ENCODE results near the gene MACROD2. TPM values are rescaled to one million over a fixed set of nuclear protein-coding genes. Genes with fewer than 3 reads are reported as not detected.

MACROD2 gene
- polyA plus RNA-seq, 1 donor: 5.4 TPM

- DNase-seq: no peak
- Histone ChIP-seq H3K27me3 (ENCODE audit: control insufficient read depth, insufficient read depth, low read length) (no peaks in the 10 kb centered on the region), H3K4me1 (ENCODE audit: control insufficient read depth, insufficient read depth, low read length) (no peaks in the 10 kb centered on the region), H3K4me3 (ENCODE audit: low read length) (no peak overlapping the region), H3K36me3 (ENCODE audit: control insufficient read depth, insufficient read depth, low read length) (no peaks in the 10 kb centered on the region), H3K27ac (ENCODE audit: low read length) (no peak overlapping the region), H3K9me3 (ENCODE audit: control insufficient read depth, low read depth, low read length) (no peaks in the 10 kb centered on the region)
- no CpG with 5 or more reads among the region's 3 CpGs for WGBS (ENCODE audit: insufficient coverage, low lambda C conversion rate)
Observed at GRCh38 chr20:14821251-14821650, 825.9 kb downstream of the MACROD2 start.

GRCh38 chr20:14824996-14825395, 829.7 kb downstream of the MACROD2 start:
- WGBS (ENCODE audit: insufficient coverage, low lambda C conversion rate): no CpG with 5 or more reads among the region's 4 CpGs
- H3K4me3 ChIP-seq (ENCODE audit: low read length): no peak overlapping the region
- no peaks in the 10 kb centered on the region for H3K4me1 ChIP-seq (ENCODE audit: control insufficient read depth, insufficient read depth, low read length)
- no peaks in the 10 kb centered on the region for H3K9me3 ChIP-seq (ENCODE audit: control insufficient read depth, low read depth, low read length)
- H3K27me3 ChIP-seq (ENCODE audit: control insufficient read depth, insufficient read depth, low read length): no peaks in the 10 kb centered on the region
- no peak overlapping the region for H3K27ac ChIP-seq (ENCODE audit: low read length)
- no peak for DNase-seq
- H3K36me3 ChIP-seq (ENCODE audit: control insufficient read depth, insufficient read depth, low read length): no peaks in the 10 kb centered on the region

GRCh38 chr20:14826543-14827313, 831.4 kb downstream of the MACROD2 start:
- H3K4me1 ChIP-seq (ENCODE audit: control insufficient read depth, insufficient read depth, low read length): no peaks in the 10 kb centered on the region
- no peaks in the 10 kb centered on the region for H3K36me3 ChIP-seq (ENCODE audit: control insufficient read depth, insufficient read depth, low read length)
- H3K9me3 ChIP-seq (ENCODE audit: control insufficient read depth, low read depth, low read length): no peaks in the 10 kb centered on the region
- H3K27ac ChIP-seq (ENCODE audit: low read length): no peak overlapping the region
- 100% methylated on average over 4 of the region's 17 CpGs for WGBS (ENCODE audit: insufficient coverage, low lambda C conversion rate)
- no peaks in the 10 kb centered on the region for H3K27me3 ChIP-seq (ENCODE audit: control insufficient read depth, insufficient read depth, low read length)
- no peak for DNase-seq
- H3K4me3 ChIP-seq (ENCODE audit: low read length): no peak overlapping the region

- Histone ChIP-seq H3K27me3 (ENCODE audit: control insufficient read depth, insufficient read depth, low read length) (no peaks in the 10 kb centered on the region), H3K9me3 (ENCODE audit: control insufficient read depth, low read depth, low read length) (no peaks in the 10 kb centered on the region), H3K4me1 (ENCODE audit: control insufficient read depth, insufficient read depth, low read length) (no peaks in the 10 kb centered on the region), H3K36me3 (ENCODE audit: control insufficient read depth, insufficient read depth, low read length) (no peaks in the 10 kb centered on the region), H3K27ac (ENCODE audit: low read length) (no peak overlapping the region), H3K4me3 (ENCODE audit: low read length) (no peak overlapping the region)
- DNase-seq: no peak
- no CpG with 5 or more reads among the region's 1 CpG for WGBS (ENCODE audit: insufficient coverage, low lambda C conversion rate)
Observed at GRCh38 chr20:14828459-14828858, 833.1 kb downstream of the MACROD2 start.

GRCh38 chr20:14829906-14830305, 834.6 kb downstream of the MACROD2 start:
- H3K27ac ChIP-seq (ENCODE audit: low read length): no peak overlapping the region
- DNase-seq: no peak
- H3K36me3 ChIP-seq (ENCODE audit: control insufficient read depth, insufficient read depth, low read length): no peaks in the 10 kb centered on the region
- no peak overlapping the region for H3K4me3 ChIP-seq (ENCODE audit: low read length)
- H3K4me1 ChIP-seq (ENCODE audit: control insufficient read depth, insufficient read depth, low read length): no peaks in the 10 kb centered on the region
- H3K9me3 ChIP-seq (ENCODE audit: control insufficient read depth, low read depth, low read length): no peaks in the 10 kb centered on the region
- no CpG with 5 or more reads among the region's 1 CpG for WGBS (ENCODE audit: insufficient coverage, low lambda C conversion rate)
- no peaks in the 10 kb centered on the region for H3K27me3 ChIP-seq (ENCODE audit: control insufficient read depth, insufficient read depth, low read length)

GRCh38 chr20:14830466-14830865, 835.1 kb downstream of the MACROD2 start:
- Histone ChIP-seq H3K9me3 (ENCODE audit: control insufficient read depth, low read depth, low read length) (no peaks in the 10 kb centered on the region), H3K4me3 (ENCODE audit: low read length) (no peak overlapping the region), H3K4me1 (ENCODE audit: control insufficient read depth, insufficient read depth, low read length) (no peaks in the 10 kb centered on the region), H3K36me3 (ENCODE audit: control insufficient read depth, insufficient read depth, low read length) (no peaks in the 10 kb centered on the region), H3K27ac (ENCODE audit: low read length) (no peak overlapping the region), H3K27me3 (ENCODE audit: control insufficient read depth, insufficient read depth, low read length) (no peaks in the 10 kb centered on the region)
- no peak for DNase-seq
- WGBS (ENCODE audit: insufficient coverage, low lambda C conversion rate): no CpG with 5 or more reads among the region's 2 CpGs

- H3K4me1 ChIP-seq (ENCODE audit: control insufficient read depth, insufficient read depth, low read length): no peaks in the 10 kb centered on the region
Observed at GRCh38 chr20:14830899-14831298, 835.6 kb downstream of the MACROD2 start.

GRCh38 chr20:14832630-14833029, 837.3 kb downstream of the MACROD2 start:
- Histone ChIP-seq H3K27ac (ENCODE audit: low read length) (no peak overlapping the region), H3K9me3 (ENCODE audit: control insufficient read depth, low read depth, low read length) (no peaks in the 10 kb centered on the region), H3K27me3 (ENCODE audit: control insufficient read depth, insufficient read depth, low read length) (no peaks in the 10 kb centered on the region), H3K36me3 (ENCODE audit: control insufficient read depth, insufficient read depth, low read length) (no peaks in the 10 kb centered on the region), H3K4me1 (ENCODE audit: control insufficient read depth, insufficient read depth, low read length) (no peaks in the 10 kb centered on the region), H3K4me3 (ENCODE audit: low read length) (no peak overlapping the region)
- DNase-seq: no peak

More at GRCh38 chr20:14830899-14831298, 835.6 kb downstream of the MACROD2 start:
- no peaks in the 10 kb centered on the region for H3K36me3 ChIP-seq (ENCODE audit: control insufficient read depth, insufficient read depth, low read length)
- no CpG with 5 or more reads among the region's 6 CpGs for WGBS (ENCODE audit: insufficient coverage, low lambda C conversion rate)
- H3K9me3 ChIP-seq (ENCODE audit: control insufficient read depth, low read depth, low read length): no peaks in the 10 kb centered on the region
- no peak overlapping the region for H3K27ac ChIP-seq (ENCODE audit: low read length)
- H3K4me3 ChIP-seq (ENCODE audit: low read length): no peak overlapping the region
- DNase-seq: no peak
- H3K27me3 ChIP-seq (ENCODE audit: control insufficient read depth, insufficient read depth, low read length): no peaks in the 10 kb centered on the region

GRCh38 chr20:14838663-14839628, 843.6 kb downstream of the MACROD2 start:
- Histone ChIP-seq H3K9me3 (ENCODE audit: control insufficient read depth, low read depth, low read length) (no peaks in the 10 kb centered on the region), H3K36me3 (ENCODE audit: control insufficient read depth, insufficient read depth, low read length) (no peaks in the 10 kb centered on the region), H3K4me3 (ENCODE audit: low read length) (no peak overlapping the region), H3K4me1 (ENCODE audit: control insufficient read depth, insufficient read depth, low read length) (no peaks in the 10 kb centered on the region), H3K27me3 (ENCODE audit: control insufficient read depth, insufficient read depth, low read length) (no peaks in the 10 kb centered on the region), H3K27ac (ENCODE audit: low read length) (no peak overlapping the region)
- WGBS (ENCODE audit: insufficient coverage, low lambda C conversion rate): 86% methylated on average over 1 of the region's 7 CpGs
- no peak for DNase-seq

GRCh38 chr20:14845199-14846160, 850.2 kb downstream of the MACROD2 start:
- WGBS (ENCODE audit: insufficient coverage, low lambda C conversion rate): no CpG with 5 or more reads among the region's 2 CpGs
- H3K27ac ChIP-seq (ENCODE audit: low read length): no peak overlapping the region

More at GRCh38 chr20:14845199-14846160, 850.2 kb downstream of the MACROD2 start:
- H3K36me3 ChIP-seq (ENCODE audit: control insufficient read depth, insufficient read depth, low read length): no peaks in the 10 kb centered on the region
- no peaks in the 10 kb centered on the region for H3K27me3 ChIP-seq (ENCODE audit: control insufficient read depth, insufficient read depth, low read length)
- H3K4me3 ChIP-seq (ENCODE audit: low read length): no peak overlapping the region
- H3K4me1 ChIP-seq (ENCODE audit: control insufficient read depth, insufficient read depth, low read length): no peaks in the 10 kb centered on the region
- H3K9me3 ChIP-seq (ENCODE audit: control insufficient read depth, low read depth, low read length): no peaks in the 10 kb centered on the region
- DNase-seq: no peak
